ENCODE measurements around the gene DPM2.

The DPM2 gene

DNA sequence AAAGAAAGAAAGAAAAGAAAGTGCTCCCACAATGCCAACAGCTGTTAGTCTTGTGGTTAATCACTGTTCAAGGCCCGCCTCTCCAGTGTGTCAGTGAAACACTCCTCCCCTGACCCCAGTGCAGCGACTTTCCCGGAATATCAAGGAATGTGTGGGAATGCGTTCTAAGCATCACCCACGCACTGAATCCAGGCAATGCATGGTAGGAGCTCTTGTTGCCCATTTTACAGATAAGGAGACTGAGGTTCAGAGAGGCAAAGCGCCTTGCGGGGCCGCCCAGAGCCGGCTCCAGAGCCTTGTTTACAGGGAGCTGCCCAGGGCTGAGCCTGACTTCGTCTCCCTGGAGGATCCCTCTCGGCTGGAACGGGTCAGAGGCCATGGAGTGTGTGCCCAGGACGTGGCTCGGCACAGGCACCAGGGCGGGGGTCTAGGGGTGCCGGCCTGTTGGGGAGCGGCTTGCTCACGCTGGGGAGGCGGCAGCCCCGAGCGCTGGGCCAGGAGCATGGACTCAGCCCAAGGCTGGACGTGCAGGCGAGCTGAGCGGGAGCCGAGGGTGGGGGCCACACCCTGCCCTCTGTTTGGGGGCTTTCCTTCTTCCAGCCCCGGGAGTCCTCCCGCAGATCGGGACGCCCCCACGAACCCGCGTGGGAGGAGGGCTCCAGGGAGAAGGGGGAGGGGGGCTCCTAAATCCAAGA is 39.1 kb downstream of the DPM2 start:
- DNase-seq (ENCODE audit: low read depth) = peak; percentile 94

DNA sequence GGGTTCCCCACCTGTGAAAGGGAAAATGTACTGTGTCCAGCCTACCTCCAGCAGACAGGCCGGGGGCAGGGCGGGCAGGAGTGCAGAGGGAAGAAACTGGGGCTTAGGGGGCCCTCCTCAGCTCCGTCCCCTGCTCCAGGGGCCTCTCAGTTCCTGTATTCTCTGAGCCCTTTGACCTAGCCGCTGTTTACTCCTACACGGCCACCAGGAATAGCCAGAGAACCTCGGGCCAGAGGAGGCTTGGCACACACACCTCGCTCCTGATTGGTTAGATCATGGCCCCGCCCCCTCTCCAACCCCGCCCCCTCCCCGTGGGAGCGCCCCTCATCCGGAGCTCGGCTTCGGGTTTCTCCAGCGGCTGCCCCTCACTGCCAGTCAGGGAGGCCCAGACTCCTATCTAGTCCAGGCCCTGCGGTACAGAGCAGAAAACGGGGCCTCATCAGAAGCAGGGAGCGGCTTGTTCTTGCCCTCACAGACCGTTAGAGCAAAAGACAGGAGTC is 40.4 kb downstream of the DPM2 start:
- DNase-seq (ENCODE audit: low read depth) = peak; percentile 78

DNA sequence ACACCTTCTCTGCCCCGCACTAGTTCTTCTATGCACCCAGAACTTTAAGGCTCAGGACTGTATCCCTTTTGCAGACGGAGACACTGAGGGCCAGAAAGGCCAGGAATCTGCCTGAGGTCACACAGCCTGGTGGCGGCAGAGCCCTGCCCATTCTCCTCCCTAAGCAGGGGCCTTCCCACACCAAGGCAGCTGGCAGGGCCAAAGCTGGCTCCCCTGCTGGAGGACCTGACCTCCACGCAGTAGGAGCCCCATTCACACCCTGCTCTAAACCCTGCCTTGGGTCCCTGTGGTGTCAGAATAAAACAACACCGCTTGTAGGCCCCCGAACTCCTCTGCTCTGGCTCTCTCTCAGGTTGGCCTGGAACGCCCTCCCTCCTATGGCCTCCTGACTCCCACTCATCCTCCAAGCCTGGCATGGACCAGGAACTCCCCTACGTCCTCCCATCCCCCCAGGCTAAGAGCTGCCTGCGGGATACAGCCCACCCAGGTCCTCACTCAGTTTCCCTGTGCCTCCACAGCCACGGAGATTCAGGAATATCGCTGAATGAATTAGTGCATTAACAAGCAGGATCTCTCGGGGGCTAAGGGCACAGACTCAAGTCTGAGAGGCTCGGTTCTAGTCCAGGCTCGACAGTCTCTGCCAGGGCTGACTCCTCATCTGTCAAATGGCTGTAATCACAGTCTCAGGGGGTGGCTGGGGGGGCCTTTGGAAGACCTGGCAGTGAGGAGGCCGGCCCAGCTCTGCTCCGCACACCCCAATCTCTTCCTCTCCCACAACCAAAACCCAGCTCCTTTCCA is 41.1 kb downstream of the DPM2 start:
- no peak for DNase-seq (ENCODE audit: low read depth)

DNA sequence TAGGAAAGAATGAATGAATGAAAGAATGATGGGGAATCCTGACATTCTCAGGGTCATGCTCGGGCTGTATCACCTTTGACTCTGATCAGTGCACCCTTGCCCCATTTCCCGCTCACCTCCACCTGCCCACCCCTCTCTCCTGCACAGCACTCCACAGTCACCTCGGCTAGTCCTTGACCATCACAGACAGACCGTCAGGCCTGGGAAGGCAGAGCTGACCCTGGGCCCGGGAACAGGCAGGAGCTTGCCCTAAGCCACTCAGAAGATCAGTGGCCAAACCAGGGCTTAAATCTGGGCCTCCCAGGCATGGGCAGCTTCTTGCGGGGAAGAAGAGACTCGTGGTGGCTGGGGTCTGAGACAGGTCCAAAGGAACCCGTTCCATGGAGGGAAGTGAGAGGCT is 41.8 kb downstream of the DPM2 start:
- DNase-seq (ENCODE audit: low read depth) = no peak

DNA sequence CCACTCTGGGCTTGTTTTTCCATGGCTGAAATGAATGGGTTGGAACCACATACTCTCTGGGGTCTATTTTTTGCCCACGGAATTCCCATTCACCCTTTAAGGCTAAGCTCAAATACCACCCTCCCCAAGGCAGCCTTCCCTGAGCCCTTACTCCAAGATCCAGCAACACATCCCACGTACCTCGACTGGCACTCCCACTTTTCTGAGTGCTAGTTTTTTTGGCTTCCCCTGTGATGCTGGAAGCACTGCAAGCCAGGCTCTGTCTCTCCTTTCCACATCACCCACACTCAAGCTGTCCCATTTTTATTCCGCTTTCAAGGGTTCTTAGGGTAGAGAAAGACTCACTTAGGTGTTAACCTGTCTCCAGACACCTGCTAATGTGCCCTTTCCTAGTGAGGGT is 44.3 kb downstream of the DPM2 start:
- no peak for DNase-seq (ENCODE audit: low read depth)

DNA sequence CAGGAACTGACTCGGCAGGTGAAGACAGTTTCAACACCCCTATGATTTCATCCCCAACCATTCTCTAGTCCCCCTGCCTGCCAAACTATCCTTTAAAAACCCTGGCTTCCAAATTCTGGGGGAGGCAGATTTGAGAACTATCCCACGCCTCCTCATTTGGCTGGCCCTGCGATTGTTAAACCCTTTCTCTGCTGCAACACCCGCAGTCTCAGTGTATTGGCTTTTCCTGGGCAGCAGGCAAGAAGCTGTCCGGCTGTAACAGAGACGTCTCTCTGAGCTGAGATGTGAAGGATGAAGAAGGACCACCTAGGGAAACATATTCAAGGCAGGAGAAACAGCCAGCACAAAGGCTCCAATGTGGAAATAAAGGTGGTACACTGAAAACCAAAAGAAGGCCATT is 44.8 kb downstream of the DPM2 start:
- no peak for DNase-seq (ENCODE audit: low read depth)

DNA sequence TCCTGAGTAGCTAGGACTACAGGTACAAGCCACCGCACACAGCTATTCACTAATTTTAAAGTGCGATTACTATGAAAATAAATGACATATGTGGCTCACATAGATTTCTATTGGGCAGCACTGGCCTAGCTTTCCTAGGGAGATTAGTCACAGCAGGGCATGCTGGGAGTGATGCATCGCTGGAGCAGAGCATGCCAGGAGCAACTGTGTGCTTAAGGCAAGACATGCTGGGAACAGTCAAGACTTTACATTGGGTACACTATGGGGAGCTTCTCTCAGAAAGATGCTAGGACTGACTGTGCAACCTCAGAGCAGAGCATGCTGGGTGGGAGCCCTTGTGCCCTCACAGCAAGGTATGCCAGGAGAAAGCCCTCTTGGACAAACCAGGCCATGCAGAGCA is 47.6 kb downstream of the DPM2 start:
- DNase-seq (ENCODE audit: low read depth) = no peak

DNA sequence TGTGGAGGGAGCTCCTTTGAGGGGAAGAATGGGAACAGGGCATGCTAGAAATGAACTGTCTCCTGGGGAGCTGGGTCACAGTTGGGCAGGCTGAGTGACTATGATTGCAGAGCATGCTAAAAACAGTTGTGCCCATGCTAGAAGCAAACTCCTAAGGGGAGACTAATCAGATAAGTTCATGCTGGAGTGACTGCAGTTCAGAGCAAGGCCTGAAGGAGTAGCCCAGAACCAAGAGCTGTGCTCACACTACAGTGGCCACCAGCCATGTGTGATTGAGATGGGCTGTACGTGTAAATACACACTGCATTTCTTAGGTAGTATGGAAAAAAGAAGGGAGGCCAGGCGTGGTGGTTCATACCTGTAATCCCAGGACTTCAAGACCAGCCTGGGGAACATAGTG is 49.9 kb downstream of the DPM2 start:
- no peak for DNase-seq (ENCODE audit: low read depth)

DNA sequence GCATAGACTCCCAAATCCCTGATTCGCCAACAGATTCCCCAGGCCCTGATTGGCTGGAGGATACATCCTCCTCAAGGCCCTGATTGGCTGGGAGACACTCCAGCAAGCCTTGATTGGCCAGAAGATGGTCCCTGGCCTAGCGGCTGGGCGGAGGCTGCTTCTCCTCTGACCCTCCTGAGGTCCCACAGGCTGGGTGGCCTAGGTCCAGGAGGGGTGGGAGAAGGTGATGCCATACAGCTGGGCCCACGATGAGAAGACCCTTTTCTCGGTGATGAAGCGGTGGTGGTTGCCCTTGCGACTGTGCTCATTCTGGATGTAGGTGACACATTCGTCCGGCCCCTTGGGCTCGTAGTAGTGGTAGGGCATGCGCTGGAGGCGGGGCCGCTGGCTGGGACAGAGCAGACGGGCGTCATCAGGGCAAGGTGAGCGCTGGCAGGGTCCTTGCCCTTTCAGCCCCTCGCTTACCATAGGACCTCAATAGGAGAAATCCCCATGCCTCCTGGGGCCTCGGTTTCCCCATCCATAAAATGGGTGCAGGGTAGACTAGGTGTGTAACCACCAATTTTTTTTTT is 51.2 kb downstream of the DPM2 start:
- peak; percentile 34 for DNase-seq (ENCODE audit: low read depth)

DNA sequence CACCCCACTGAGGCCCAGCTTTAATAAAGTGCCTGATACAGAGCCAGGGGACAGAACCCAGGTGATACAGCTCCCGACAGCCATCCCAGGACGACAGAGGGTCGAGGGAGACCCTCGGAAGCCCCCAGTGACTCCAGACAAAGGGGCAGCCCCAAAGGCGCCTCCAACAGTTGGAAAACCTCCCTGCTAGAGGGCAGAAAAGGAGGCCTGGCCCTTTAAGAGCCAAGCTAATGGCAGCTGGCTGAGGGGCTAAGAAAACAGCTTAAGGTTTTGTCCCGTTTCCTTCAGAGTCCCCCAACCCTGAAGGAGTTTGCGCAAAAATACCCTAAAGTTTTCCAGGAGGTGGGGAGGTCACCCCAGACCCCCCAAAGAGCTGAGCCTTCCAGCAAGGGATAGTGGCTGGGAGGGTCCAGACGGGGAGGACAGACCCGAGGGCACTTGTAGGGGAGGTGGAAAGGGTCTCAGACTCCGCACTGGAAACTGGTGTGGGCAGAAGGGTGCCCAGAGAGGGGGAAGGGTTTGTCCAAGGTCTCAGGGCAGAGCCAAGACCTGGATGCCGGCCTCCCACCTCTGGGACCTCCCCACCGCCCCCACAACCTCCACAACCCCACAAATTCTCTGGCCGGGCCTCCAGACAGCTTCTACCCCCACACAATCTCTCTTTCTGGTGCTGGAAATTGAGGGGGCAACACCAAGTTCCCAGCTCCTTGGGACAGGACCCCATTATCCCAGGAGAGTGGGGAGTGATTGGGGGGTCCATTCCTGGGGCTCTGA is 52.0 kb downstream of the DPM2 start:
- DNase-seq (ENCODE audit: low read depth) = no peak

Measured in EH (cell line).